HEK293T (cell line): Measurements from ENCODE around the gene GAL3ST1.

ENCODE experiments used
- ARNT ChIP-seq: fragments of 450-650 bp; IDR thresholded peaks from 2 replicates; pipeline ENCODE4 v1.6.1; 2017; ENCODE audit warnings: mild to moderate bottlenecking
- FOXM1 ChIP-seq: fragments of 450-650 bp; IDR thresholded peaks from 2 replicates; pipeline ENCODE4 v1.6.1; 2017; ENCODE audit warnings: mild to moderate bottlenecking, borderline replicate concordance
- HDGF ChIP-seq: fragments of 450-650 bp; IDR thresholded peaks from 2 replicates; pipeline ENCODE4 v1.6.1; 2017; ENCODE audit warnings: antibody characterized with exemption, borderline replicate concordance
- L3MBTL2 ChIP-seq: fragments of 450-650 bp; conservative IDR thresholded peaks from 2 replicates; pipeline ENCODE4 v1.6.1; 2016; ENCODE audit warnings: mild to moderate bottlenecking
- LEF1 ChIP-seq: fragments of 450-650 bp; IDR thresholded peaks from 2 replicates; pipeline ENCODE4 v1.6.1; 2017; ENCODE audit warnings: mild to moderate bottlenecking, borderline replicate concordance
- NFRKB ChIP-seq: fragments of 450-650 bp; IDR thresholded peaks from 2 replicates; pipeline ENCODE4 v1.6.1; 2016; ENCODE audit warnings: mild to moderate bottlenecking, moderate library complexity
- SUZ12 ChIP-seq: fragments of 450-650 bp; IDR thresholded peaks from 2 replicates; pipeline ENCODE4 v1.6.1; 2016; ENCODE audit warnings: mild to moderate bottlenecking
- TARDBP ChIP-seq: fragments of 450-650 bp; IDR thresholded peaks from 2 replicates; pipeline ENCODE4 v1.6.1; 2016
- ZNF384 ChIP-seq: fragments of 450-650 bp; IDR thresholded peaks from 2 replicates; pipeline ENCODE4 v1.6.1; 2016

GRCh38 chr22:30559889-30560288 lies 14.6 kb downstream of the GAL3ST1 start:
- TF ChIP-seq SUZ12, result no peak
- TF ChIP-seq FOXM1, result no peak
- TF ChIP-seq LEF1, result no peak
- no peak for TF ChIP-seq L3MBTL2
- TF ChIP-seq NFRKB, result no peak
- TF ChIP-seq TARDBP, result no peak
- no peak for TF ChIP-seq HDGF
- no peak for TF ChIP-seq ARNT
- no peak for TF ChIP-seq ZNF384
